HL-60 (cell line): ENCODE measurements around the gene PCDH1.

Experiments
- DNase-seq, 2 experiments: peaks; one replicate each; pipeline ENCODE4 v3.0.0-alpha.2; 2010 to 2020; ENCODE audit warnings: low read depth in 1 of 2, low spot score in 1 of 2
- H3K27ac ChIP-seq: fragments of 250-450 bp; sonication (Bioruptor Pico); replicated peaks from 2 replicates; pipeline ENCODE4 v1.5.1; 2020; ENCODE audit warnings: mild to moderate bottlenecking, moderate library complexity
- H3K27me3 ChIP-seq: fragments of 250-450 bp; sonication (Bioruptor Pico); 2 replicates; pipeline ENCODE4 v1.5.1; 2021; ENCODE audit warnings: mild to moderate bottlenecking, moderate library complexity; ENCODE audit not compliant: insufficient read depth, poor library complexity, severe bottlenecking
- H3K4me3 ChIP-seq: replicated peaks from 2 replicates; pipeline ENCODE4 v1.5.1; 2011; ENCODE audit warnings: mild to moderate bottlenecking, control low read depth, low read length; ENCODE audit not compliant: insufficient read depth
- GABPA ChIP-seq: IDR thresholded peaks from 2 replicates; pipeline ENCODE4 v1.6.1; 2012; ENCODE audit warnings: low read depth
- POLR2AphosphoS5 ChIP-seq: IDR thresholded peaks from 2 replicates; pipeline ENCODE4 v1.6.1; 2012; ENCODE audit warnings: low read depth
- SPI1 ChIP-seq: IDR thresholded peaks from 2 replicates; pipeline ENCODE4 v1.6.1; 2012; ENCODE audit warnings: low read depth, mild to moderate bottlenecking, borderline replicate concordance
- TF ChIP-seq, protein P1 (sequence below): IDR thresholded peaks from 2 replicates; pipeline ENCODE4 v1.6.1; 2012; ENCODE audit warnings: low read depth; ENCODE audit not compliant: insufficient replicate concordance
- TF ChIP-seq, protein P2 (sequence below): IDR thresholded peaks from one replicate; pipeline ENCODE4 v1.5.1; 2011; ENCODE audit warnings: low read length, control low read depth, inconsistent platforms; ENCODE audit not compliant: insufficient read depth

PCDH1 gene

DNA sequence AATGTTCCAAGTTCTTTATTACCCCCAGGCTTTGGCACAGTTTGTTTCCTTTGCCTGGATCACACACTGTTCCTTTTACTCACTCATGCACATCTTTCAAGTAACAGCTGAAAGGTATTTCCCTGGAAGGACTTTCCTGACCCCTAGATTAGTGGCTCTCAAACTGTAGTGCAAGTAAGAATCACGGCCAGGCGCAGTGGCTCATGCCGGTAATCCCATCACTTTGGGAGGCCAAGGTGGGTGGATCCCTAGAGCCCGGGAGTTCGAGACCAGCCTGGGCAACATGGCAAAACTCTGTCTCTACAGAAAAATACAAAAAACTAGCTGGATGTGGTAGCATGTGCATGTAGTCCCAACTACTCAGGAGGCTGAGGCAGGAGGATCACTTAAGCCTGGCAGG is 26.3 kb upstream of the PCDH1 start:
- Histone ChIP-seq H3K4me3 (no peak overlapping the region), H3K27me3 (no peaks in the 10 kb centered on the region), H3K27ac (no peak overlapping the region)
- TF ChIP-seq GABPA (no peak), POLR2AphosphoS5 (no peak), SPI1 (no peak)
- TF ChIP-seq, protein P1, sequence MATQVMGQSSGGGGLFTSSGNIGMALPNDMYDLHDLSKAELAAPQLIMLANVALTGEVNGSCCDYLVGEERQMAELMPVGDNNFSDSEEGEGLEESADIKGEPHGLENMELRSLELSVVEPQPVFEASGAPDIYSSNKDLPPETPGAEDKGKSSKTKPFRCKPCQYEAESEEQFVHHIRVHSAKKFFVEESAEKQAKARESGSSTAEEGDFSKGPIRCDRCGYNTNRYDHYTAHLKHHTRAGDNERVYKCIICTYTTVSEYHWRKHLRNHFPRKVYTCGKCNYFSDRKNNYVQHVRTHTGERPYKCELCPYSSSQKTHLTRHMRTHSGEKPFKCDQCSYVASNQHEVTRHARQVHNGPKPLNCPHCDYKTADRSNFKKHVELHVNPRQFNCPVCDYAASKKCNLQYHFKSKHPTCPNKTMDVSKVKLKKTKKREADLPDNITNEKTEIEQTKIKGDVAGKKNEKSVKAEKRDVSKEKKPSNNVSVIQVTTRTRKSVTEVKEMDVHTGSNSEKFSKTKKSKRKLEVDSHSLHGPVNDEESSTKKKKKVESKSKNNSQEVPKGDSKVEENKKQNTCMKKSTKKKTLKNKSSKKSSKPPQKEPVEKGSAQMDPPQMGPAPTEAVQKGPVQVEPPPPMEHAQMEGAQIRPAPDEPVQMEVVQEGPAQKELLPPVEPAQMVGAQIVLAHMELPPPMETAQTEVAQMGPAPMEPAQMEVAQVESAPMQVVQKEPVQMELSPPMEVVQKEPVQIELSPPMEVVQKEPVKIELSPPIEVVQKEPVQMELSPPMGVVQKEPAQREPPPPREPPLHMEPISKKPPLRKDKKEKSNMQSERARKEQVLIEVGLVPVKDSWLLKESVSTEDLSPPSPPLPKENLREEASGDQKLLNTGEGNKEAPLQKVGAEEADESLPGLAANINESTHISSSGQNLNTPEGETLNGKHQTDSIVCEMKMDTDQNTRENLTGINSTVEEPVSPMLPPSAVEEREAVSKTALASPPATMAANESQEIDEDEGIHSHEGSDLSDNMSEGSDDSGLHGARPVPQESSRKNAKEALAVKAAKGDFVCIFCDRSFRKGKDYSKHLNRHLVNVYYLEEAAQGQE: no peak
- TF ChIP-seq, protein P2, sequence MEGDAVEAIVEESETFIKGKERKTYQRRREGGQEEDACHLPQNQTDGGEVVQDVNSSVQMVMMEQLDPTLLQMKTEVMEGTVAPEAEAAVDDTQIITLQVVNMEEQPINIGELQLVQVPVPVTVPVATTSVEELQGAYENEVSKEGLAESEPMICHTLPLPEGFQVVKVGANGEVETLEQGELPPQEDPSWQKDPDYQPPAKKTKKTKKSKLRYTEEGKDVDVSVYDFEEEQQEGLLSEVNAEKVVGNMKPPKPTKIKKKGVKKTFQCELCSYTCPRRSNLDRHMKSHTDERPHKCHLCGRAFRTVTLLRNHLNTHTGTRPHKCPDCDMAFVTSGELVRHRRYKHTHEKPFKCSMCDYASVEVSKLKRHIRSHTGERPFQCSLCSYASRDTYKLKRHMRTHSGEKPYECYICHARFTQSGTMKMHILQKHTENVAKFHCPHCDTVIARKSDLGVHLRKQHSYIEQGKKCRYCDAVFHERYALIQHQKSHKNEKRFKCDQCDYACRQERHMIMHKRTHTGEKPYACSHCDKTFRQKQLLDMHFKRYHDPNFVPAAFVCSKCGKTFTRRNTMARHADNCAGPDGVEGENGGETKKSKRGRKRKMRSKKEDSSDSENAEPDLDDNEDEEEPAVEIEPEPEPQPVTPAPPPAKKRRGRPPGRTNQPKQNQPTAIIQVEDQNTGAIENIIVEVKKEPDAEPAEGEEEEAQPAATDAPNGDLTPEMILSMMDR: no peak
- no peak for DNase-seq

DNA sequence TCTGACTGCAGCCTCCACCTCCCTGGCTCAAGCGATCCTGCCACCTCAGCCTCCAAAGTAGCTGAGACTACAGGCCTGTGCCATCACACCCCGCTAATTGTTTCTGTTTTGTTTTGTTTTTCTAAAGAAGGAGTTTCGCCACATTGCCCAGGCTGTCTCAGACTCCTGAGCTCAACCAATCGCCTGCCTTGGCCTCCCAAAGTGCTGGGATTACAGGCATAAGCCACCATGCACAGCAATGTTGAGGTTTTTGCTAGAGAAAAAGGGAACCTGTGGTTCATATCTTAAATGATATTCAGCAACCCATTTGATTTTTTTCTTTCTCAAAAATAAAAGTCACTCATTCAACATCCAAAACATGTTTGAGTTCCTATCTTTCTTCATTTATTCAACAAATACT is 25.1 kb upstream of the PCDH1 start:
- peak in 1 of 2 experiments; percentile 91 for DNase-seq
- Histone ChIP-seq H3K27me3 (no peaks in the 10 kb centered on the region), H3K4me3 (no peak overlapping the region), H3K27ac (peak overlapping the region; percentile 35; the same call in 1 of the 2 replicates)
- peak; percentile 22; the same call in 1 of the 2 replicates for TF ChIP-seq SPI1
- TF ChIP-seq, protein P2: no peak
- no peak for TF ChIP-seq GABPA
- peak; percentile 31; the same call in 1 of the 2 replicates for TF ChIP-seq POLR2AphosphoS5
- TF ChIP-seq, protein P1: no peak

DNA sequence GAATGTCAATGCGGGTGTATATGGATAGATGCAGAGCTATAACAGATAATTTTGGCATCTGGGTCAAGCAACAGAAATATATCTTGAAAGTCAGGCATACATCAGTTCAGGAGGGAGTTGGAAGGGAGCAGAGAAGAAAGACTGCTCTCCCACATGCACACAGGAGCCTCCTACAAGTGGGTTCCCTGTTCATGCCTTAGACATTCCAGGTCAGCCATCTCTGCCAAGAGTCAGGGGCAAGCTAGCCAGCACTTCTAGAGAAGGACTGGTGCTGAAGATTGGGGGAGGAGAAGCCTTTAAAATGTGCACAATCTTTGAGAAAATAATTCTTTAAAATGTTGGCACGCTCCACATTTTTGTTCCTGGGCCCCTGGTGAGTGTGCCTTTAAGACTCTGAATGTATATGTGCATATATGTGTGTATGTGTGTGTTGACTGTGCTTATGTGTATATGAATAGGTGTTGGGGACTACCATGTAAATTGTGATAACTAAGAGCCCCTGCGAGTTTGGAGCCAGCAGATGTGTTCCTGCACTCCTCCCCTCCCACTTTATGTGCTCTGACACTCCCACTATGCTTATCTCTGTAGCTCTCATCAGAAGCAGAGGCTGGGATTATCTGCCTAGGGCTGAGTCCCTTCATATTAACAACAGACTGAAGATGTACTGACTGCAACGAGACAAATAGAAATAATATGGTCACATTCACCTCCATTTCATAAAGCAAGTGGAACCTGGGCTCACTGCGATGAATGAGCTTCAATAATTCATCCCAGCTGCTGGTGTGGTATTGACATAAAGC is 24.0 kb upstream of the PCDH1 start:
- H3K27me3 ChIP-seq: no peaks in the 10 kb centered on the region
- no peak overlapping the region for H3K27ac ChIP-seq
- TF ChIP-seq, protein P1: no peak
- TF ChIP-seq POLR2AphosphoS5 (no peak), GABPA (no peak), SPI1 (no peak)
- TF ChIP-seq, protein P2: no peak
- no peak overlapping the region for H3K4me3 ChIP-seq
- DNase-seq: no peak
